BLaER1 (cell line): Measurements from ENCODE around the gene UNC45A.

Experiments used
- H3K27ac ChIP-seq: shearing (Covaris generic); formaldehyde crosslinking; 2 replicates; pipeline ENCODE4 v1.8.1; 2022
- H3K27me3 ChIP-seq: shearing (Covaris generic); formaldehyde crosslinking; 2 replicates; pipeline ENCODE4 v1.8.1; 2022
- H3K36me3 ChIP-seq: shearing (Covaris generic); formaldehyde crosslinking; 2 replicates; pipeline ENCODE4 v1.8.1; 2022
- H3K4me1 ChIP-seq: shearing (Covaris generic); formaldehyde crosslinking; 2 replicates; pipeline ENCODE4 v1.8.1; 2022
- H3K4me2 ChIP-seq: shearing (Covaris generic); formaldehyde crosslinking; 2 replicates; pipeline ENCODE4 v1.8.1; 2022
- H3K4me3 ChIP-seq: shearing (Covaris generic); formaldehyde crosslinking; 2 replicates; pipeline ENCODE4 v1.8.1; 2022
- H3K9ac ChIP-seq: shearing (Covaris generic); formaldehyde crosslinking; 2 replicates; pipeline ENCODE4 v1.8.1; 2022
- H3K9me3 ChIP-seq: shearing (Covaris generic); formaldehyde crosslinking; 2 replicates; pipeline ENCODE4 v1.8.1; 2022
- H4K20me1 ChIP-seq: shearing (Covaris generic); formaldehyde crosslinking; 2 replicates; pipeline ENCODE4 v1.8.1; 2022
- Cebpa-rat ChIP-seq: shearing (Covaris generic); IDR thresholded peaks from 2 replicates; pipeline ENCODE4 v1.8.1; 2022

Gene UNC45A

GRCh38 chr15:90982135-90982534 lies 47.0 kb downstream of the UNC45A start:
- H3K27ac ChIP-seq: 0 out of 2 replicates have a peak overlapping the region, but pooled peaks have one; percentile 14
- no peaks in the 10 kb centered on the region for H3K9me3 ChIP-seq
- peaks cover 22% of the 10 kb centered on the region for H3K4me1 ChIP-seq
- H3K4me3 ChIP-seq: no peak overlapping the region
- no peak overlapping the region for H3K9ac ChIP-seq
- peak; percentile 64; the same call in 1 of the 2 replicates for TF ChIP-seq Cebpa-rat
- H3K36me3 ChIP-seq: peaks cover 88% of the 10 kb centered on the region
- H3K4me2 ChIP-seq: peak overlapping the region; percentile 24; the same call in 1 of the 2 replicates
- H3K27me3 ChIP-seq: no peaks in the 10 kb centered on the region
- H4K20me1 ChIP-seq: peaks cover 36% of the 10 kb centered on the region

- Histone ChIP-seq H3K4me3 (no peak overlapping the region), H3K9me3 (no peaks in the 10 kb centered on the region), H3K9ac (0 out of 2 replicates have a peak overlapping the region, but pooled peaks have one; percentile 15), H3K27ac (no peak overlapping the region), H3K4me1 (peaks cover 52% of the 10 kb centered on the region), H3K36me3 (peaks cover 43% of the 10 kb centered on the region), H3K4me2 (peak overlapping the region; percentile 68), H3K27me3 (no peaks in the 10 kb centered on the region), H4K20me1 (peaks cover 81% of the 10 kb centered on the region)
- no peak for TF ChIP-seq Cebpa-rat
Observed at GRCh38 chr15:90986790-90987507, 51.9 kb downstream of the UNC45A start.

- H3K27me3 ChIP-seq: no peaks in the 10 kb centered on the region
- peaks cover 36% of the 10 kb centered on the region for H3K36me3 ChIP-seq
- H3K9me3 ChIP-seq: no peaks in the 10 kb centered on the region
- peak overlapping the region; percentile 68 for H3K4me2 ChIP-seq
- no peak for TF ChIP-seq Cebpa-rat
- H3K27ac ChIP-seq: no peak overlapping the region
- no peak overlapping the region for H3K4me3 ChIP-seq
- H4K20me1 ChIP-seq: peaks cover 86% of the 10 kb centered on the region
- H3K4me1 ChIP-seq: peaks cover 53% of the 10 kb centered on the region
- peak overlapping the region; percentile 21; the same call in 1 of the 2 replicates for H3K9ac ChIP-seq
Observed at GRCh38 chr15:90987561-90988141, 52.6 kb downstream of the UNC45A start.

- H3K9ac ChIP-seq: peak overlapping the region; percentile 21
Observed at GRCh38 chr15:90988296-90988695, 53.2 kb downstream of the UNC45A start.

GRCh38 chr15:90989040-90989768 lies 54.1 kb downstream of the UNC45A start:
- Histone ChIP-seq H3K4me2 (peak overlapping the region; percentile 68), H3K9me3 (no peaks in the 10 kb centered on the region), H3K27ac (no peak overlapping the region), H3K9ac (no peak overlapping the region), H3K4me1 (peaks cover 62% of the 10 kb centered on the region), H3K27me3 (no peaks in the 10 kb centered on the region), H3K4me3 (no peak overlapping the region), H4K20me1 (peaks cover 80% of the 10 kb centered on the region), H3K36me3 (peaks cover 20% of the 10 kb centered on the region)
- no peak for TF ChIP-seq Cebpa-rat

More at GRCh38 chr15:90988296-90988695, 53.2 kb downstream of the UNC45A start:
- Histone ChIP-seq H3K27me3 (no peaks in the 10 kb centered on the region), H3K4me1 (peaks cover 59% of the 10 kb centered on the region), H3K27ac (peak overlapping the region; percentile 54), H3K4me3 (no peak overlapping the region), H4K20me1 (peaks cover 86% of the 10 kb centered on the region), H3K36me3 (peaks cover 29% of the 10 kb centered on the region), H3K4me2 (peak overlapping the region; percentile 68), H3K9me3 (no peaks in the 10 kb centered on the region)
- TF ChIP-seq Cebpa-rat: no peak

- Histone ChIP-seq H3K4me1 (peaks cover 67% of the 10 kb centered on the region), H3K9me3 (no peaks in the 10 kb centered on the region), H3K9ac (no peak overlapping the region), H3K4me3 (no peak overlapping the region), H4K20me1 (peaks cover 68% of the 10 kb centered on the region), H3K27me3 (no peaks in the 10 kb centered on the region), H3K27ac (no peak overlapping the region), H3K36me3 (peaks cover 8% of the 10 kb centered on the region; the same call in 1 of the 2 replicates), H3K4me2 (no peak overlapping the region)
- 0 out of 2 replicates have a peak, but pooled peaks have one; percentile 30 for TF ChIP-seq Cebpa-rat
Observed at GRCh38 chr15:90990446-90990845, 55.4 kb downstream of the UNC45A start.

- H3K27ac ChIP-seq: no peak overlapping the region
- H3K9ac ChIP-seq: no peak overlapping the region
- no peaks in the 10 kb centered on the region for H3K27me3 ChIP-seq
- H3K4me3 ChIP-seq: no peak overlapping the region
- no peaks in the 10 kb centered on the region for H3K9me3 ChIP-seq
- H3K4me2 ChIP-seq: peak overlapping the region; percentile 74
- H3K36me3 ChIP-seq: peaks cover 4% of the 10 kb centered on the region; the same call in 1 of the 2 replicates
- TF ChIP-seq Cebpa-rat: no peak
- H3K4me1 ChIP-seq: peaks cover 65% of the 10 kb centered on the region
- peaks cover 55% of the 10 kb centered on the region for H4K20me1 ChIP-seq
Observed at GRCh38 chr15:90991587-90992285, 56.7 kb downstream of the UNC45A start.

- peak overlapping the region; percentile 97 for H3K27ac ChIP-seq
- H3K9me3 ChIP-seq: no peaks in the 10 kb centered on the region
- peaks cover 42% of the 10 kb centered on the region for H3K4me1 ChIP-seq
- peak overlapping the region; percentile 100 for H3K4me3 ChIP-seq
- peak overlapping the region; percentile 98 for H3K9ac ChIP-seq
- no peak for TF ChIP-seq Cebpa-rat
- peaks cover 32% of the 10 kb centered on the region for H4K20me1 ChIP-seq
- H3K36me3 ChIP-seq: peaks cover 28% of the 10 kb centered on the region
- H3K27me3 ChIP-seq: no peaks in the 10 kb centered on the region
- peak overlapping the region; percentile 74 for H3K4me2 ChIP-seq
Observed at GRCh38 chr15:90994059-90994416, 59.0 kb downstream of the UNC45A start.
